Esophagus squamous epithelium (tissue), 4 donors: Measurements from ENCODE around the gene CEP63.

Experiments
- POLR2A ChIP-seq, 4 donors: fragments of 450-650 bp; IDR thresholded peaks; one replicate each; pipeline ENCODE4 v1.6.1; 2017; ENCODE audit warnings: antibody characterized with exemption in 4 of 4, mild to moderate bottlenecking in 4 of 4, moderate library complexity in 3 of 4
- TF ChIP-seq, protein P1 (sequence below), 6 experiments: fragments of 450-650 bp in 4 of 6; fragments of 200-600 bp in 2 of 6; sonication (generic) in 2 of 6; IDR thresholded peaks; one replicate each; pipeline ENCODE4 v1.5.1; 2016 to 2019; ENCODE audit warnings: antibody characterized with exemption in 6 of 6, mild to moderate bottlenecking in 4 of 6, moderate library complexity in 4 of 6

DNA sequence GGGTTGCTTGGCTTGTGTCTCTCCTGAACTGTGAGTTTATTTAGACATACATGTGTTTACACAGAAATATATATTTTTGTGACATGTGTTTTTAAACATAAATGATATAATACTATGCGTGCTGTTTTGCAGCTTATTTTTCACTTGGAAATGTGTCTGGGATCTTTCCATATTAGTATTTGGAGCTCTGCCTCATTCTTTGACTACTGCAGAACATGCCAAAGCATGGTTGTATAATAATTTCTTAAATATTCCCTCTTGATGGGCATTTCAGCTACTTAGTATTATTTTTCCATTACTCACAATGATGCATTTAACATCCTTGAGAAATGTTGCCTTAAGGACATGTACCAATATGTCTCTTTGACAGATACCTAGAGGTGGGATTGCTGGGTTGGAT lies 19.5 kb upstream of the CEP63 start:
- TF ChIP-seq, protein P1, sequence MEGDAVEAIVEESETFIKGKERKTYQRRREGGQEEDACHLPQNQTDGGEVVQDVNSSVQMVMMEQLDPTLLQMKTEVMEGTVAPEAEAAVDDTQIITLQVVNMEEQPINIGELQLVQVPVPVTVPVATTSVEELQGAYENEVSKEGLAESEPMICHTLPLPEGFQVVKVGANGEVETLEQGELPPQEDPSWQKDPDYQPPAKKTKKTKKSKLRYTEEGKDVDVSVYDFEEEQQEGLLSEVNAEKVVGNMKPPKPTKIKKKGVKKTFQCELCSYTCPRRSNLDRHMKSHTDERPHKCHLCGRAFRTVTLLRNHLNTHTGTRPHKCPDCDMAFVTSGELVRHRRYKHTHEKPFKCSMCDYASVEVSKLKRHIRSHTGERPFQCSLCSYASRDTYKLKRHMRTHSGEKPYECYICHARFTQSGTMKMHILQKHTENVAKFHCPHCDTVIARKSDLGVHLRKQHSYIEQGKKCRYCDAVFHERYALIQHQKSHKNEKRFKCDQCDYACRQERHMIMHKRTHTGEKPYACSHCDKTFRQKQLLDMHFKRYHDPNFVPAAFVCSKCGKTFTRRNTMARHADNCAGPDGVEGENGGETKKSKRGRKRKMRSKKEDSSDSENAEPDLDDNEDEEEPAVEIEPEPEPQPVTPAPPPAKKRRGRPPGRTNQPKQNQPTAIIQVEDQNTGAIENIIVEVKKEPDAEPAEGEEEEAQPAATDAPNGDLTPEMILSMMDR (IDR thresholded peaks at IDR 0.05) = no peak
- TF ChIP-seq POLR2A (IDR thresholded peaks at IDR 0.05) = no peak
